ENCODE measurements around the gene SGMS2.

- TF ChIP-seq POLR2A (IDR thresholded peaks at IDR 0.05; ENCODE audit: low read length) (no peak), GATA1 (IDR thresholded peaks at IDR 0.05; ENCODE audit: low read depth, low read length) (no peak)
Observed at GRCh38 chr4:107838861-107839565, 14.3 kb downstream of the SGMS2 start.
